HuH-7.5 (cell line): ENCODE measurements around the gene NAALADL2.

Experiments used
- DNase-seq: peaks from one replicate; pipeline ENCODE4 v3.0.0; 2011; ENCODE audit warnings: low spot score

The NAALADL2 gene

GRCh38 chr3:175852560-175852959 is 993.4 kb downstream of the NAALADL2 start:
- no peak for DNase-seq

- no peak for DNase-seq
These were observed 998.6 kb downstream of the NAALADL2 start for GRCh38 chr3:175857666-175858270.
